Stimulated activated CD4-positive, alpha-beta T cell treated with anti-CD3 and anti-CD28 coated beads, Interleukin-1b, Interleukin-23, amount 100 ng/mL, for 24 hours (primary cell): ENCODE results near the gene HINT3.
"Not testable (repeated sequence)": the region's sequence is repeated elsewhere in the genome, so short reads cannot be mapped to it uniquely, and the experiment has no call there.

Experiments used
- DNase-seq, 4 experiments: peaks; one replicate each; pipeline ENCODE4 v3.0.0-alpha.2; 2020; ENCODE audit warnings: low read depth in 4 of 4, low spot score in 1 of 4

Gene HINT3

DNA sequence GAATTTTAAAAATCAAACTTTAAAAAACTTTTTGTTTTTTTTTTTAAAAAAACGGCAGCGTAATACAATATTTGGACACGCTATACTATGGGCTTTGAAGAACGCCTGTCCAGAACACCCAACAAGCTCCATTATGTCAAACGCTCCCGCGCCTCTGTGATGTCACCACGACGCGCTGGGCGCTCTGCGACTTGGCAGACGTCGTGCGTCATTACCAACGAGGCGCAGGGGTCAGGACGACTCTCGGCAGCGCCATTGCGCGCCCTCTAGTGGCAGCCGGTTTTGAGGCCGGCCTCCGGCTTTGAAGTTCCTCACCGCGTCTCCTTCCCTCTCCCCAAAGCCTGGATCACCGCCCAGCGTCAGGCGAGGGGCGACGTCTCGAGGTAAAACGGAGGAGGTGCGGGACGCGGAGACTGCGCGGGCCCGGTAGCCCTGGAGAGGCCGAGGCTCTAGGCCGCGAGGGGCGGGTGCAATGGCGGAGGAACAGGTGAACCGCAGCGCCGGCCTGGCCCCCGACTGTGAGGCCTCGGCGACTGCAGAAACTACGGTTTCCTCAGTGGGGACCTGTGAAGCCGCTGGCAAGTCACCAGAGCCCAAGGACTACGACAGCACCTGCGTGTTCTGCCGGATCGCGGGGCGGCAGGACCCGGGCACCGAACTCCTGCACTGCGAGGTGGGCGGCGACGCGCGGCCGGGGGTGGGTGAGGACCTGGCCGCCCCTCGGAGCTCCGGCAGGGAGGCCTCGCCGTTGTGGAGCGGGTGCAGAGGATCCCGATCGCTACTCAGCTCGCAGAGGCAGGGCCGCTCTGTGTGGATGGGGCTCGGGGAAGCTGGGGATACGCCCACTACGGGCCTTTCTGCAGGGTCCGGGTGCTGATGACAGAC is at the start of gene HINT3:
TSS of gene HINT3 (plus strand) at position 265 of the 885 bp plus-strand sequence. CDS start at position 473, 208 bp downstream.
- peak; percentile 98 to 100 (median 98) for DNase-seq

DNA sequence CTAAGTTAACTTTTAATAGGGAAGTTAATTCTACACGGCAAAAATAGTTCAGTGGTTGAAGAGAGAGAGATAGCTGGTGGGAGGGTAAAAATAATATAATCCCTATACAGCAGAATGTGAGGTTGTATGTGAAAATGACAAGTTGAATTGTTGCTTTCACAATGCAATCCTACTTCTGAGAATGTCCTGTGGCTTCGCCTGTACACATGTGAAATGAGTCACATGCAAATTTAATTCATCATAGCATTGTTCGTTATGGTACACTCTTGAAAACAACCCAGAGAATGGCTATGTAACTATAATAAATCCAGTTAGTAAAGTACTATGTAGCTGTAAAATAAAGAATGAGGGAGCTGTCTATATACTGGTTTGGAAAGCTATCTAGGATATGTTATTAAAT is 46.0 kb upstream of the HINT3 start:
- DNase-seq = no peak

DNA sequence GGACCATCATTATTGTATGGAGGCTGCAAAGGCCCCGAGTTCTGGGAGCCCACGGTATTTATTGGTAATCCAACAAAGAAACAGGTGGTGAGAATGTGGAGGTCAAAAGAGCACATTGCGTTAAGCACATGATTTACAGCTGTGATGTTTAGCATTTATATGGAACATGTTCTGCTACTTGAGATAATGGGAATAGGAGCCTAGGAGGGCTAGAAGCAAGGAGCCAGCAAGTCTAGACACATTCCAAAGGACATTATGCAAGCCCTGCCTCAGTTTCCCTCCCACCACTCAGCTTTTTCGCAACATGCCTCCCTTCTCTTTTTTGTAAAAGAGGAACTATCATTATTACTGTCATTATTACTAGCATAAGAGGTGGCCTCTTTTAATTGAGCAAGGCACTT is 45.5 kb upstream of the HINT3 start:
- not testable (repeated sequence) for DNase-seq

DNA sequence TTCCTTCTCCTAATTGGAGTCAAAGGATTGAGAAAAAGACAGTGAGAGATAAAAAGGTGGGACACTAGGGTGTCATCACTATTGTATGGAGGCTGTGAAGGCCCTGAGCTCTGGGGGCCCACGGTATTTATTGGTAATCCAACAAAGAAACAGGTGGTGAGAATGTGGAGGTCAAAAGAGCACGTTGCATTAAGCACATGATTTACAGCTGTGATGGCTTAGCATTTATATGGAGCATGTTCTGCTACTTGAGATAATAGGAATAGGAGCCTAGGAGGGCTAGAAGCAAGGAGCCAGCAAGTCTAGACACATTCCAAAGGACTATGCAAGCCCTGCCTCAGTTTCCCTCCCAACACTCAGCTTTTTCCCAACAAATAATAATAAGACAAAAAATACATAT is 44.1 kb upstream of the HINT3 start:
- DNase-seq = not testable (repeated sequence)

DNA sequence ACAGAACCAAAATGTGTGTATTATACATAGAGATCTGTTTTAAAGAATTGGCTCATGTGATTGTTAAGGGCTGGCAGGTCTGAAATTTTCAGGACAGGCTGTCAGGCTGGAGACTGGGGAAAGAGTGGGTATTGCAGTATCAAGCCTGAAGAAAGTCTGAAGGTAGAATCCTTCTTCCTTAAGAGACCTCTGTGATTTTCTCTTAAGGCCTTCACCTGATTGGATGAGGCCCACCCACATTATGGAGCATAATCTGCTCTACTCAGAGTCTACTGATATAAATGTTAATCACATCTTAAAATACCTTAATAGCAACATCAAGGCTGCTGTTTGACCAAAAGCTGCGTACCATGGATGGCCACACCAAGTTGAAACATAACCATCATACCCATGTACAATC is 43.4 kb upstream of the HINT3 start:
- DNase-seq = no peak

DNA sequence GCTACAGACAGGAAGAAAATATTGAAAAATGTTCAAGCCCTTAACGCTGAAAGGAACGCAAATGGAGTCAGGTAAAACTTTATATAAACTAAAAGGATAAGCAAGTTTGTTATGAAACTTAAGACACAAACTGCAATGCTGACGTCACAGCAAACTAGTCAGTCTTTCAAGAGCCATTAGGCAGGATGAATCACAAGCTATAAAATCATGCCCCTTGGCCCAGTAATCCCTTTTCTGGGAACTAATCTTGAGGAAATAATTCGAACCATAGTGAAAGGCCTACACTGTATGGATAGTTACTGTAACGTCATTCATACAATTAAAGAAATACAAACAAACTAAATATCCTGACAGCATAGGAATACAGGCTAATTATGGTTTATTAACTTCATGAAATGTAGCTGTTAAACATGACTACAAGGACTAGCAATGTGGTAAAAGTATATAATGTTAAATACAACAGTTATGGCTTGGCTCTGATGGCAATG is 42.7 kb upstream of the HINT3 start:
- no peak for DNase-seq

DNA sequence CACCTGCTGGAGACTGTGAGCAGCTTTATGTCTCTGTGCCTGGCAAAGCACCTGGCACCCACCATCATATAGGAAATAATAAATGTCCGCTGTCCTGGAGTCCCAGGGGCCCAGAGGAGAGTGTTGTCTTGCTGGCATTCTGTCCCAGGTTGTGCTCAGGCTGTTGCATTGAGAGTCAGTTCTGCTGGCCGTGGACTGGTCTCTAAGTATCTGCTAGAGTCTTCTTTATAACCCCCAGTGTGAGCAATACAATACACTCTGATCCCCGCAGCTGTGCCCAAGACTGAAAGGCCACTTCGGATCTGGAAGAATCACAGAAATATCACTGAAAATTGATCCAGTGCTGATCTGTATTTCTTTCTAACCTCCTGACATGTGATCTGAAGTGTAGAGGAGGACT is 38.3 kb upstream of the HINT3 start:
- no peak for DNase-seq

DNA sequence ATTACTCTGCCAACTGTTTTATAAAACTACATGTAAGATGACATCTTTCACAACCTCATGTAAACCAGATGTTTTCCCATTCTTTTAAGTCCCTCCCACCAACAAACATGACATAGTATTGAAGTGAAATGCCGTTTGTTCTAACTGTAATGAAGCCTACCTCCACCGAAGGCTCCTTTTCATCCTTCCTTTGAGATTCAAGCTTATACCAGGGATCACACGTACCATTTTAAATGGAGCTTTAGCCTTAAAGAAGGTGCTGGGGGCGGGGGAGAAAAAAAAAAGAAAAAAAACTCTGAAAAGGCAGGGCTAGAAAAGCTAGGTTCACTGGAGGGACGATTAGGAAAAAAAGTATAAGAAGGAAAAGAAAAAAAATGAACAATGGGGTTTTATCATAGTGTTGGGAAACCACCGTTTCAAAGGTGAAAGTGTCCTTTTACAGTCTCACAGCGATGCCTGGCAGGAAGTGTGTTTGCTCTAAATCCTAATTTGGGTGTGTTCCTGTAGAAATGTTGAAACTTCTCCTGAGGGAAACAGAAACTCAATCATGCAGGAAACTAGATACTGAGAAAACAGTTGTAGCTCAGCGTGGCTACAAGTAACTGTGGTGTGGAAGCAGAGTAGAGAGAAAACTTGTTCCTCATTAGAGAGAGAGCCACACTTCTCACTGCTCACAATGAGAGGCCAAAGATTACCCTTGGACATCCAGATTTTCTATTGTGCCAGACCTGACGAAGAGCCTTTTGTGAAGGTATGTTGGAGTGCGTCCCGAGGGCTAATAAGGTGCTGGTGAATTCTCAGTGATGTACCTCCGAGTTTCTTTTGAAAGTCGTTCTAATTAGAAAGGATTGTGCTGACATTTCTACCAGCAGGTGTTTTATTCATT is 37.6 kb upstream of the HINT3 start:
- peak in 3 of 4 experiments; percentile 10 to 17 (median 13) for DNase-seq

DNA sequence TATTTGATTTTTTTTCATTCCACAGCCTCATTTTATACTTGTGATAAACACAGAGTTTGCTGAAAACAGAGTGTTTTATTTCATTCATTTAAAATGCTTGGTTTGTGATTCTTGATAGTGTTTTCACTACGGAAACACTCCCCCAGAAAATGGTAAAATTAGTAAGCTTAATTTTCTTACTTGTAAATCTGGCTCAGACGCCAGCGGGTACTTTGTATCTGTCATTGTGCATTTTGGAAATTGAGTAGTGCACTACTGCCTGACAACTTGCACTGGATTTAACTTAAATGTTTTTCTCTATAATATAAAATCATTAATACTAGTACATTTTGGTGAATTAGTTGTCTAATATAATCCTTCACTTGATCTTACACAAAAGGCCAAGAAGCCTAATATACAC is 37.0 kb upstream of the HINT3 start:
- DNase-seq = no peak

DNA sequence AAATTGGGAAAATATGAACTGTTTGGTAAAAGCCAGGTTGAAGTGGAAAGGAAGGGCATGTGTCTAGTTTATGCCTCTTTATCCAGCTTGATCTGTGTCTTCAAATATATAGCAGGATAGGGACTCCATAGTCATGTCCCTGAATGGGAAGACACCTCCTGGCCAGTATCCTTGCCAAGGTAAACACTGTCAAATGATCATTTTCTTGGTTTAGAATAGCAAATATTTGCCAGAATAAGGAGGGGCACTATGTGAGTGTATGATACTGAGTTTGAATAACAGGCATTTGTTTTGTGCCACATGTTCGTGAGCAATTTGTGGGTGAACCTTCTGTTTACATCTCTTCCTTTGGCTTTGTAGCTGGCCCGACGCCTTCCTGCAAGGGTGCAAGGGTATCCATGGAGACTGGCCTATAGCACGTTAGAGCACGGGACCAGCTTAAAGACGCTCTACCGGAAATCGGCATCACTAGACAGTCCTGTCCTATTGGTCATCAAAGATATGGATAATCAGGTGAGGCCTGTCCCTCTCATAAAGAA is 34.2 kb upstream of the HINT3 start:
- DNase-seq = no peak

DNA sequence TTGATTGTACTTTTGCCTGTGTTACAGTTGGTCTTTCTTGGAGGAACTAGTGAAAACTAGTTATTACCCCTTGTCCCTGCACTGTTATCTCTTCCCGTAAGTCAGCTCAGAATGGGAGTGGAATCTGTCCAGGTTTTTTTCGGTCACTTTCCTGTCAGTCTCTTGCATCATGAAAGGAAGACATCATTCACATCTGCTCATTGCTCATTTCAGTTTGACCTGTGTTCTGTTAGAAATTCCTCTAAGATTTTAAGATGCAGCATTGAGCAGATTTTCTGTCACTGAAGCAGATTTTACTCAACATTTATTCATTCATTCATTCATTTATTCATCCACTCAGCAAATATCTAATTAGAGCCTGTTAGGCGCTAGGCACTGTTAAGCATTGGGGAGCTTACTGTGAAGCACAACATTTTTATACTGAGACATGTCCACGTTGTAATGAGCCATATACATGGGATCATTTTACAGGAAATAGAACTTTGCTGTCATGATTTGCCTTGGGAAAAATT is 33.1 kb upstream of the HINT3 start:
- no peak for DNase-seq

DNA sequence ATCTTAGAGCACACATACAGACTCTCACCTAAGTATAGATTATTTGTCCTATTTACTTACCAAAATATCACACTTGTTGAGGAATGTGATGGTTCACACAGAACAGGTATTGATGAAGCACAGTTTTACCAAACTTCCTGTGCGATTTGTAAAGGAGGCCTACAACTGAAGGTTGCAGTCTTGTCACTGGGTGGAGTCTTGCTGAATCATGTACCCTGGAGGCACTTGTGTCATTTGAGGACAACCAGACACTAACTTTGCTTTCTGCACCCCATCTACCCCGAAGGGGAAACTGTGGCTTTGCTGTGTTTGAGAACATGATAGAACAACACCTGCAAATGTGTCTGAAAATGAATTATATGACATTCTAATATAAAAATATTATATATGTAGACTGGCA is 32.4 kb upstream of the HINT3 start:
- DNase-seq = no peak

DNA sequence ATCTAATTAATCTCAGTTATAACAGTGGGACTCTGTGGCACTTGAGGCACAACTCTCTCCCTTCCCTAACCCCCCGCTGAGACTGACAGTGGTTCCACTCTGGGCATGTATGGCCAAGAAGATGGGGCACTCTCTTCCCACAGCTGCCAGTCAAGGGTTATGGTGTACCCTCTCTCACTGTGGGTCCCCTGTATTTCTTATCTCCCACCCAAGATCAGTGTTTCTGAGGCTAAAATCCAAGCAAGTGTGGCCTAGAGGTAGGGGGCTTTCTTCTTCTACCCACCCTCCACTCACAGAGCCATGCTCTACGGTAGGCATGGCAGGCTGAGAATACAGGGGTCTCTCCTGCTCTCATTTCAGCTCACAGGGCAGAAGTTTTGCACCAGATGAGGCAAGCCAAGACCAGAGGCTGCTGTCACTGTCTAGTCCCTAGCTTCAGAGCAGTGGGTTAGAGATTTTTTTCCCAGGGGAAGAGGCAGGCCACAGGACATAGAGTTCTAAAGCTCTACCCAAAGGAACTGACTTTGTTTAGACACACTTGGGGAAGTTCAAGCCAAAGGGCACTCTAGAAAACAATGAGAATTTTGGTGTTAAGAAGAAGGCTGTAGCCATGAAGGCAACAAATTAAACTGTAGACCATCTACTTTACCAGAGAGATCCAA is 31.7 kb upstream of the HINT3 start:
- DNase-seq = no peak

DNA sequence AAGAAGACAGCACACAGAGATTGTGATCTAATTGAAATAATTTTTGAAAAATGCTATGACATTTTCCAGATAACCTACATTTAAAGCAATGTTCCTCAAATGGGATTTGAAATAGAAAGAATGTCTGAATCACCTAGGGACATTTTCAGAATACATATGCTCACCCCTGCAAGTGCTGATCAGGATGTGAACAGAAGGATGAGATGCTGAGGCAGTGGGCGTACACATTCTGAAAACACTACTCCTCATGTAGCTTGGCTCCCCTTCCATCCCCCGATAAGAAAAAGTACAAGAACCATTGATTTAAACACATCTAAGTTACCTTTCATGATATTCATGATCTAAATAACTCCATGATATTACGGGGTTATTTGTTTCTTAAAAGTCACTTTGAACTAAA is 29.9 kb upstream of the HINT3 start:
- no peak for DNase-seq

DNA sequence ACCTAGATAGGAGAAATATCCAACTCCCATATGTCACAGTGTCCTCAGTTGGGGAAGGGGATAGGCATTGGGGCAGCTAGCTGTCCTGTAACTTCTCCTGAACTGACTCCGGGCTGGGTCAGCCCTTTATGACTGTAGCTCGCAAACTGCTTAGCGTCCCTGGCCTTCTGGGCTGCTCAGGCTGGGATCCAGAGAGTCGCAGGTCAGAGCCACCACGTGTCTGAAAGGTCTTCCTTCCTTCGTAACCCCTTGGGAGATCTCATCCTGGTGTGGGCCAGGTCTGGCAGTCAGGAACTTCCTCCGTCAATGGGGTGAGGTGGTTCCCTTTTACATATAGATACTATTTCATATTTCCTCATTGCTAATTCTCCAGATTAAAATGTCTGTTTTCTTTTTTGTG is 28.8 kb upstream of the HINT3 start:
- no peak for DNase-seq

DNA sequence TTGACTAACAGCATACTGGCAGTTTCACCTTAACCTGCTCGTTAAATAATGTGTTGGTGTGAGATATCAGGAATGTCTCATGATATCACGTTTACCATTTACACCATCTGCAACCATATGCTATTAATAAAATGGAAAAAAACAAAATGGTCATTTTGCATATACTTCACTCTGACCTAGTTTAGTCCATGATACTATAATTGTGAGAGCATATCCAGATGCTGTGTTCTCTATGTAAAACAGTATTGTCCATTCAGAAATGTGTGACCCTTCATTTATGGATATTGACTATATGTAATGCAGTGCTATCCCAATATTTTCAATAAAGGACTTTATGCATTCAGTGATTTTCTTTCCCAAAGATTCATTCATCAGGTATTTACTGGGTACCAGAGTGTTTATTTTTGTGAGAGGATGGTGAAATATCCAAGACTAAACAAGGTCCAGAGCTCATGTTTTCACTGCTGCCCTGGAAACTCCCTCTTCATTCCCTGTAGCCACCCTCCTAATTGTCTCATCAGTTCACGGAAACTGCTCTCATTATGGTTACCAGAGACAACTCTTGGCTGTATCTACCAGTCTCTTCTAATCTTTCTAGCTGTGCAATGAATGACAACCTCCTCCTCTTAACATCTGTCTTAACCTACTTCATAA is 25.7 kb upstream of the HINT3 start:
- no peak for DNase-seq

DNA sequence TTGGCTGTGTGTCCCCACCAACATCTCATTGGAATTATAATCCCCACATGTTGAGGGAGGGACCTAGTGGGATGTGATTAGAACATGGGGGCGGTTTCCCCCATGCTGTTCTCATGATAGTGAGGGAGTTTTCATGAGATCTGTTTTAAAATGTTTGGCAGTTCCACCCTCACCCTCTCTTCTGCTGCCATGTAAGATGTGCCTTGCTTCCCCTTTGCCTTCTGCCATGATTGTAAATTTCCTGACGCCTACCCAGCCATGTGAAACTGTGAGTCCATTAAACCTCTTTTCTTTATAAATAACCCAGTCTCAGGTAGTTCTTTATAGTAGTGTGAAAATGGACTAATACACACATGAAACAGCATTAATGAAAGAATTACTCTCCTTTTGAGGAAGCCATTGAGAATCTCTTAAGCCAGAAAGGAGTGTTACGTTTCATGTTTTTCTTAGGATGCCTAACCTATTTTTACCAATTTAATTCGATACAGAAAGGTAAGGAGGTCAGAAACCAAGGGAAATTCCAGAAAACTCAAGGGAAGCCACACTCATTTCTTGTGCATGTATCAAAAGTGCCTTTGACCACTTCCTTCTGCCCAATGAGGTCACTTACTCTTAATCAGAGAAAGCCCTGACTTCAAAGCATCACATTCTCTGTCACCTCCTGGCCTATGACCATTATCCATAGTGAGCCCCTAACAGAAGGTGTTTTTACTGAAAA is 24.7 kb upstream of the HINT3 start:
- no peak for DNase-seq

DNA sequence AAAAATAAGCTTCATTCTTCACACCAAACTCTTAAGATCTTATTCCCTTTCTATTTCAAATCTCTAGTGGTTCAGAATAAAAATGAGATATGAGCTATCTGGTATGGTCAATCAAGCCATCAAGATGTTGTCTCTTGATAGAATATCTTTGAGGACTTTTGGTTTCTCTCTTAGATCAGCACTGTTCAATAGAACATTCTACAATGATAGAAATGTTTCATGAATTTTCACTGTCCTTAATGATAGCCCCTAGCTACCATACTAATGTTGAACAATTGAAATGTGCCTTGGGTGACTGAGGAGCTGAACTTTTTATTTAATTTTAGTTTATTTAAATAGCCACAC is 24.1 kb upstream of the HINT3 start:
- DNase-seq = no peak

DNA sequence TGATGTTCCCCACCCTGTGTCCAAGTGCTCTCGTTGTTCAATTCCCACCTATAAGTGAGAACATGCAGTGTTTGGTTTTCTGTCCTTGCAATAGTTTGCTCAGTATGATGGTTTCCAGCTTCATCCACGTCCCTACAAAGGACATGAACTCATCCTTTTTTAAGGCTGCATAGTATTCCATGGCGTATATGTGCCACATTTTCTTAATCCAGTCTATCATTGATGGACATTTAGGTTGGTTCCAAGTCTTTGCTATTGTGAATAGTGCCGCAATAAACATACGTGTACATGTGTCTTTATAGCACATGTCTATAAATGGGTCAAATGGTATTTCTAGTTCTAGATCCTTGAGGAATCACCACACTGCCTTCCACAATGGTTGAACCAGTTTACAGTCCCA is 21.1 kb upstream of the HINT3 start:
- not testable (repeated sequence) for DNase-seq

DNA sequence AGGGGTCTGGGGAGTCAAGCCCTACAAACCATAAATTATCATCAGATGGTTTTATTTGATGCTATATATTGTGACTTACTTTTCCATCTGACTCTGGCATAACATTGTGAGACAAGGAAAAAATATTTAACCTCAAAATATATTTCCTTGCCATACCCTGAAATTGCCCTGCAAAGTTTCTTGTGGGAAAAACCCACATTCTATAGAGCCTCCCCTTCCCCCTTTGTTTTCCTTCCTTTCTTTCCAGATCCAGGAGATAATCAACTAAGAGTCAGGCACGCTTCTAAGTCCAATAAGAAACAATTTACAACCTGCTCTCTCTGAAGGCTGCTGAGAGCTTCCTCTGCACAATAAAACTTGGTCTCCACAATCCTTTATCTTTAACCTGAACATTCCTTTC is 17.5 kb upstream of the HINT3 start:
- no peak for DNase-seq
